Tongue (tissue), 3 donors: ENCODE results near the gene DPEP3. TPM values are rescaled to one million over a fixed set of nuclear protein-coding genes. Genes with fewer than 3 reads are reported as not detected.

Experiments
- DNase-seq: peaks from one replicate; pipeline ENCODE4 v3.0.0-alpha.2; 2015
- small RNA-seq: library from RNA; depleted of rRNA; stranded (forward); fragments of <200 nt; gene quantifications from one replicate; pipeline ENCODE3, GENCODE V24; 2014; ENCODE audit warnings: low replicate concordance
- total RNA-seq: library from RNA; depleted of rRNA; stranded (reverse); fragments of >200 nt; gene quantifications from one replicate; pipeline ENCODE4 v1.2.3, GENCODE V29; 2014

DPEP3 gene
- total RNA-seq, 1 donor from 2014 or later, result not detected

GRCh38 chr16:67930191-67930590 lies 50.1 kb downstream of the DPEP3 start:
- no peak for DNase-seq

DNA sequence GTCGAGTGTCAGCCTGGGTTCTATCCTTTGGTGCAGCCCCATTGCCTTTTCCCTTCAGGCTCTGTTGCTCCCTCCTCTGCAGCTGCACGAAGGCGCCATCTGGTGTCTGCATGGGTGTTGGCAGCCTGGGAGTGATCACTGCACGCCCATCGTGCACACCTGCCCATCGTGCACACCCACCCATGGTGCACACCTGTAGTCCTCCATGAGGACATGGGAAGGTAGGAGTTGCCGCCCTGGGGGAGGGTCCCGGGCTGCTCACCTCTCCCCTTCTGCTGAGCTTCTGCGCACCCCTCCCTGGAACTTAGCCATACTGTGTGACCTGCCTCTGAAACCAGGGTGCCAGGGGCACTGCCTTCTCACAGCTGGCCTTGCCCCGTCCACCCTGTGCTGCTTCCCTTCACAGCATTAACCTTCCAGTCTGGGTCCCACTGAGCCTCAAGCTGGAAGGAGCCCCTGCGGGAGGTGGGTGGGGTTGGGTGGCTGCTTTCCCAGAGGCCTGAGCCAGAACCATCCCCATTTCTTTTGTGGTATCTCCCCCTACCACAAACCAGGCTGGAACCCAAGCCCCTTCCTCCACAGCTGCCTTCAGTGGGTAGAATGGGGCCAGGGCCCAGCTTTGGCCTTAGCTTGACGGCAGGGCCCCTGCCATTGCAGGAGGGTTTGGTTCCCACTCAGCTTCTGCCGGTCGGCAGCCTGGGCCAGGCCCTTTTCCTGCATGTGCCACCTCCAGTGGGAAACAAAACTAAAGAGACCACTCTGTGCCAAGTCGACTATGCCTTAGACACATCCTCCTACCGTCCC lies 51.5 kb downstream of the DPEP3 start:
- peak; percentile 84 for DNase-seq

GRCh38 chr16:67928147-67928546 lies 52.2 kb downstream of the DPEP3 start:
- DNase-seq, result no peak

DNA sequence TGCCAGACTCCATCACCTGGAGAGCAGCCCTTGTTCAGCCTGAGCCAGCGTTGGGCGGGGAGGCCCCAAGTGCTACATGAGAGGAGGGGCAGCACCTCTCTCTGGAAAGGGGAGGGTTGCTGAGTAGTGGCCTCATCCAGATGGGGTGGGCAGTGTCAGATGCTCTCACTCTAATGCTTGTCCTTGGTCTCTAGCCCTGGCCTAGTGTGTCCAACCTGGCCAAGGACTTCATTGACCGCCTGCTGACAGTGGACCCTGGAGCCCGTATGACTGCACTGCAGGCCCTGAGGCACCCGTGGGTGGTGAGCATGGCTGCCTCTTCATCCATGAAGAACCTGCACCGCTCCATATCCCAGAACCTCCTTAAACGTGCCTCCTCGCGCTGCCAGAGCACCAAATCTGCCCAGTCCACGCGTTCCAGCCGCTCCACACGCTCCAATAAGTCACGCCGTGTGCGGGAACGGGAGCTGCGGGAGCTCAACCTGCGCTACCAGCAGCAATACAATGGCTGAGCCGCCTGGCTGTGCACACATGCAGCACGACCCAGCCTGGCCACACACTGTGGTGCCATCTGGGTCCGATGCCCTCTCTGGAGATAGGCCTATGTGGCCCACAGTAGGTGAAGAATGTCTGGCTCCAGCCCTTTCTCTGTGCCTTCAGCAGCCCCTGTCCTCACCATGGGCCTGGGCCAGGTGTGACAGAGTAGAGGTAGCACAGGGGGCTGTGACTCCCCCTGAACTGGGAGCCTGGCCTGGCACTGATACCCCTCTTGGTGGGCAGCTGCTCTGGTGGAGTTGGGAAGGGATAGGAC lies 53.0 kb downstream of the DPEP3 start:
- no peak for DNase-seq

GRCh38 chr16:67926181-67926750 lies 54.0 kb downstream of the DPEP3 start:
- no peak for DNase-seq

Small RNA genes lying within 50 kb of the gene (small RNA-seq; reads per million reads assigned to genes)
- not detected for gene RNU6-359P

Other genes with a start within 250 kb of the DPEP3 start
- 10.5 TPM for gene RANBP10, start 173.9 kb downstream of the DPEP3 start, total RNA-seq
- 1.1 TPM for gene TSNAXIP1, start 173.6 kb downstream of the DPEP3 start, total RNA-seq
- 50.7 TPM for gene THAP11, start 138.2 kb downstream of the DPEP3 start, total RNA-seq
- gene NUTF2, start 133.6 kb downstream of the DPEP3 start, total RNA-seq, result 124 TPM
- gene CENPT, start 132.8 kb downstream of the DPEP3 start, total RNA-seq, result 20.8 TPM
- gene EDC4, start 107.4 kb downstream of the DPEP3 start, total RNA-seq, result 67.6 TPM
- not detected for gene NRN1L, start 95.6 kb downstream of the DPEP3 start, total RNA-seq
- 18.9 TPM for gene PSKH1, start 87.2 kb downstream of the DPEP3 start, total RNA-seq
- gene CTRL, start 48.6 kb downstream of the DPEP3 start, total RNA-seq, result 0.51 TPM
- 50.2 TPM for gene PSMB10, start 43.6 kb downstream of the DPEP3 start, total RNA-seq
- gene LCAT, start 36.4 kb downstream of the DPEP3 start, total RNA-seq, result 7.3 TPM
- gene SLC12A4, start 11.9 kb downstream of the DPEP3 start, total RNA-seq, result 70.4 TPM
- 12.1 TPM for gene DPEP2, start 19.0 kb upstream of the DPEP3 start, total RNA-seq
- not detected for gene DPEP2NB, start 35.4 kb upstream of the DPEP3 start, total RNA-seq
- gene DDX28, start 42.7 kb upstream of the DPEP3 start, total RNA-seq, result 9.7 TPM
- 13.7 TPM for gene DUS2, start 42.8 kb upstream of the DPEP3 start, total RNA-seq
- 30.9 TPM for gene NFATC3, start 104.9 kb upstream of the DPEP3 start, total RNA-seq